ENCODE data around the gene FHIT. TPM values are rescaled to one million over a fixed set of nuclear protein-coding genes. Genes with fewer than 3 reads are reported as not detected.

Gene FHIT
- total RNA-seq, 1 donor from 2014 or later: 16.1 TPM

- TF ChIP-seq CTCF (IDR thresholded peaks at IDR 0.05; ENCODE audit: unreplicated experiment): no peak
- Mint-ChIP-seq H3K4me3 (ENCODE audit: low read depth) (no peak overlapping the region), H3K36me3 (ENCODE audit: insufficient read depth) (no peaks in the 10 kb centered on the region), H3K27me3 (no peaks in the 10 kb centered on the region), H3K27ac (no peak overlapping the region), H3K4me1 (ENCODE audit: low read depth) (no peaks in the 10 kb centered on the region), H3K9me3 (ENCODE audit: low read depth) (peaks cover 2% of the 10 kb centered on the region)
- no peak for DNase-seq (ENCODE audit: low spot score, unreplicated experiment)
Observed at GRCh38 chr3:60716573-60716972, 534.7 kb downstream of the FHIT start.

DNA sequence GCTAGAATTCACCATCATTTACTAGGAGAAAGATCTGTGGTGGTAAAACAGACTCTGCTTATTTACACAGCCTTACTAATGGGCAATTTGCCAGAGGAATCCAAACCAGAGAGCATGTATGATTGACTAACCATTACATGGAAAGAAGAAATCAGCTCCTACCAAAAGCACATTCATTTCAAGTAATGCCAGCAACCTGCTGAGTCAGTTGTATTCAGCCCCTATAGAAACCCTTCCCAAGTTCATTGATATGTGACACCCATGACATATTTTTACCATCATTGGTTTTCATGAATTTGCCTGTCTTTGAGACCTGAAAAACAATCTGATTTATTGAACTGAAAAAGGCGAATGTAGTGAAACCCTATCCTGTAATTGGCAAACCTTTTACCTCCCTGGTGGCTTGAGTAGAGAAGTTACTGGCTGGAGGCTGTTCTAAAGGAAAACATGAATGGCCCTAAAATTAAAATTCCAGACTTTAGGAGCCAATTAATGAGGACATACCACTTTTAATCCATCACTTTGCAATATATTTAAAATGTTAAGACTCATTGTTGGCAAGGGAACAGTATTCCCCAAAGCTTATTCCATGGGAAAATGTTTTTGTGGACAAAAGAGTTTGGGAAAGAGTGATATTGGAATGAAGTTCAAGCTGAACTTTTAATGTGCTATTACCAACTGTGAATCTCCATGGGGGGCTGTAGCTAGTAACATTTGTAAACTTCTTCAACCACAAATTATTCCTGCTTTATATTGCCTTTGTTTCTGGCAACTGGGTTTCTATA lies 542.9 kb downstream of the FHIT start:
- H3K9me3 Mint-ChIP-seq (ENCODE audit: low read depth): peaks cover 5% of the 10 kb centered on the region
- H3K4me1 Mint-ChIP-seq (ENCODE audit: low read depth): peaks cover 3% of the 10 kb centered on the region
- H3K4me3 Mint-ChIP-seq (ENCODE audit: low read depth): no peak overlapping the region
- H3K27me3 Mint-ChIP-seq: no peaks in the 10 kb centered on the region
- H3K27ac Mint-ChIP-seq: no peak overlapping the region
- no peak for DNase-seq (ENCODE audit: low spot score, unreplicated experiment)
- TF ChIP-seq CTCF (IDR thresholded peaks at IDR 0.05; ENCODE audit: unreplicated experiment): no peak
- peaks cover 3% of the 10 kb centered on the region for H3K36me3 Mint-ChIP-seq (ENCODE audit: insufficient read depth)

DNA sequence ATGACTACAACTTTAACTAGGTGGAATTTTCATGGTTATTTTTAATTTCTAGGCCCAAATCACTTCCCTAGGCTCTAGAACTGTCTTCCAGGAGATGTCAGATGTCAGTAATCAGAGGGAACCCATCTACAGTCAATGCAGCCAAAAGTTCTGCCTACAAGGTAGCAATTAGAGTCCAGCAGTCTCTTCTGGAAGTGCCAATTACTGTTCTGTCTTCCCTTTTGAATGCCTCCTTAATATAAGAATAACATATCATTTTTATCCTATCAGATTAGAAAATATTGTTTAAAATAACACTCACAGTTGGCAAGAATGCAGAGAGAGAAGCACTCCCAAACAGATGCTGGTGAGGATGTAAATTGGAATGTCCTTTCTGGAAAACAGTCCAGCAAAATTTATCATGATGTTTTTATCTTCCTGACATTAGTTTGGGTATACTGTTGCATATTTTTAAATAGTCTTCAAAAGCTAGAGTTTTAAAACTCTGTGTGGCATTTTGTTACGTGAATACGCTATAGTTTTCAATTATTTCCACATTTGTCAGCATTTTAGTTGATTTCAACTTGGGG lies 543.7 kb downstream of the FHIT start:
- no peak for TF ChIP-seq CTCF (IDR thresholded peaks at IDR 0.05; ENCODE audit: unreplicated experiment)
- Mint-ChIP-seq H3K9me3 (ENCODE audit: low read depth) (peaks cover 5% of the 10 kb centered on the region), H3K4me1 (ENCODE audit: low read depth) (peaks cover 3% of the 10 kb centered on the region), H3K4me3 (ENCODE audit: low read depth) (no peak overlapping the region), H3K36me3 (ENCODE audit: insufficient read depth) (peaks cover 3% of the 10 kb centered on the region), H3K27ac (no peak overlapping the region), H3K27me3 (no peaks in the 10 kb centered on the region)
- no peak for DNase-seq (ENCODE audit: low spot score, unreplicated experiment)

DNA sequence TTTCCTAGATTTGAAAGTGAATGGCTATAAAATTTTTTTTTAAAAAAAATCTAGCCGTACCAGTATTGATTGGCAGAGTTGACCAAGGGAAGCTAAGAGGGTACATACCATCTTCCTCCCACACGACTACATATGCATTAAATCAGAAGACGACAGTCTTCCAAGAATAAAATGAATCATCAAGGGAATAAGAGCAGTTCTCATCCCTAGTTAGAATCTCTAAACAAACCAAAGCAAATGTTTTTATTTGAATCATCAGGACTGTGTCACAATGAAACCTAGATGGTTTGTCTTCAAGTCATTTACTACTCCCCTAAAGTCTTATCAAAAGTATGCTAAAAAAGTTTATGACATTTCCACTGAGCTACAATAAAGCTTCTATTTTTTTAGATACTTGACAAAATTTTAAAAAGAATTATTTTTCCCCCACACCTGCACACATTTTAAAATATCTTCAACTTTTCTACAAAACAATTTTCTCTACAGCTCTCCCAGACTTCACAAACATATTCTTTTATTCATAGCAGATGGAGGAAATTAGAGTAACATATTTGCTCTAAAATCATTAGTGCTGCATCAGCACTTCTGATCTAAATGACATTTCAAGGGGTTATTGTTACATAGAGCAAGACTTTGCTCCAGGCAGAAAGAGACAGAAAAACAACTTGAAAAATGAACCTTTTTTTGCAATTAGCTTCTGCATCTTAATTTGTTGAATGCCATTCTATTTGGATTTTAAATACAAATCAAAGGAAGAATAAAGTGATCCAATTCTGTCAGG lies 547.1 kb downstream of the FHIT start:
- H3K27me3 Mint-ChIP-seq: no peaks in the 10 kb centered on the region
- H3K36me3 Mint-ChIP-seq (ENCODE audit: insufficient read depth): no peaks in the 10 kb centered on the region
- H3K4me3 Mint-ChIP-seq (ENCODE audit: low read depth): no peak overlapping the region
- DNase-seq (ENCODE audit: low spot score, unreplicated experiment): no peak
- TF ChIP-seq CTCF (IDR thresholded peaks at IDR 0.05; ENCODE audit: unreplicated experiment): no peak
- H3K9me3 Mint-ChIP-seq (ENCODE audit: low read depth): no peaks in the 10 kb centered on the region
- peaks cover 3% of the 10 kb centered on the region for H3K4me1 Mint-ChIP-seq (ENCODE audit: low read depth)
- no peak overlapping the region for H3K27ac Mint-ChIP-seq

DNA sequence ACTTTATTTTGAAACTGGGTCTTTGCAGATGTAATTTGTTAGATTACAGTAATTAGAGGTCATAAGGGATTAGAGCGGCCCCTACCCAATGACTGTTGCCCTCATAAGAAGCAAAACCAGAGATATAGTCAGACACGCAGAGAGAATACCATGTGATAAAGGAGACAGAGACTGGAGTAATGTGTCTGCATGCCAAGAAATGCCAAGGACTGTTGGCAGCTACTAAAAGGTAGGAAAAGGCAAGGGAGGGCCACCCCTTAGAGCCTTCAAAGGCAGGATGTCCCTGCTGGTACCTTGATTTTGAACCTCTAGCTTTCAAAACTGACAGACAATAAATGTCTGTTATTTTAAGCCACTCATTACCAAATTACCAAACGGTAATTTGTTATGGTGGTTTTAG lies 548.2 kb downstream of the FHIT start:
- H3K4me3 Mint-ChIP-seq (ENCODE audit: low read depth): no peak overlapping the region
- no peak overlapping the region for H3K27ac Mint-ChIP-seq
- no peaks in the 10 kb centered on the region for H3K27me3 Mint-ChIP-seq
- H3K9me3 Mint-ChIP-seq (ENCODE audit: low read depth): no peaks in the 10 kb centered on the region
- H3K36me3 Mint-ChIP-seq (ENCODE audit: insufficient read depth): no peaks in the 10 kb centered on the region
- H3K4me1 Mint-ChIP-seq (ENCODE audit: low read depth): peaks cover 7% of the 10 kb centered on the region
- DNase-seq (ENCODE audit: low spot score, unreplicated experiment): no peak
- TF ChIP-seq CTCF (IDR thresholded peaks at IDR 0.05; ENCODE audit: unreplicated experiment): no peak
